NCI-H82 treated with DMSO at 0.1 percent for 48 hours (cell line): Measurements from ENCODE around the gene MKS1.

Source experiments
- DNase-seq: peaks from one replicate; lab custom pipeline; 2025; ENCODE audit not compliant: unreplicated experiment; lab: John Stamatoyannopoulos, UW

MKS1 gene

GRCh38 chr17:58166682-58167081 is 52.4 kb downstream of the MKS1 start, which contains the start of gene OR4D2:
TSS of gene OR4D2 (plus strand) at chr17:58166982. CDS start at chr17:58169656, 2,674 bp downstream.
- DNase-seq, result no peak

DNA sequence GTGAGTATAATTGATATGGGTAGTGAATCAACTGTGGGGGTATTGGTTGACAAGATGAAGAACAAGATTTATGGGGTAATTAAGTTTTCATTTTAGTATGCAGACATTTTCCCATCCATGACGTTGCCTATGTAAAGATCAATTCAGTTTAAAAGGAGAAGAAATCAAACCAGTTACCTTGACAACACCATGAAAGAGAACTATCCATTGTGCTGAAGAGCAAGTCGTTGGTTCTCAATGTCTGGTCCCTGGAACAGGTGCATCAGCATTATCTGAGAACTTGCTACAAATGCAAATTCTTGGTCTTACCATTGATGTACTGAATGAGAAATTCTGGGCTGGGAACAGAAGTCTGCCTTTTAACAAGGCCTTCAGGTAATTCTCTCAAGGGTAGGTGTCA is 53.1 kb downstream of the MKS1 start:
- DNase-seq, result no peak

DNA sequence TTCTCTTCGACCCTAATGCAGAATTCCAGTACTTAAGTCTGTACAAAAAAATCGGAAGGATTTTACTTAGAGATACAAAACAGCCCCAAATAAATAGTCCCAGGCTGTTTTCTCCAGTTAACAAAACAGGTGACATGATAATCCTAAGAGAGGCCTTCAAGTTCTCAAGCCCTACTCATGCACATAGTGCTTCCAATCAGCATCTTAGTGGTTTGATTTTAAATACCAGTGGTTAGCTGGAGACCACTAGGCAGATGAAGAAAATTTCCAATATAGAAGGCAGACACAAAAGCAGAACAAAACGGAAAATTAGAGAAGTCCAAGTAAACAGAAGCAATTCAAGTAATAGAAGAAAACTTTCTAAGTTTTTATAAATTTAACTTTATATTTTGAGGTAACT is 57.5 kb downstream of the MKS1 start:
- no peak for DNase-seq

- DNase-seq, result no peak
Measured at GRCh38 chr17:58158181-58158580, 60.9 kb downstream of the MKS1 start.

DNA sequence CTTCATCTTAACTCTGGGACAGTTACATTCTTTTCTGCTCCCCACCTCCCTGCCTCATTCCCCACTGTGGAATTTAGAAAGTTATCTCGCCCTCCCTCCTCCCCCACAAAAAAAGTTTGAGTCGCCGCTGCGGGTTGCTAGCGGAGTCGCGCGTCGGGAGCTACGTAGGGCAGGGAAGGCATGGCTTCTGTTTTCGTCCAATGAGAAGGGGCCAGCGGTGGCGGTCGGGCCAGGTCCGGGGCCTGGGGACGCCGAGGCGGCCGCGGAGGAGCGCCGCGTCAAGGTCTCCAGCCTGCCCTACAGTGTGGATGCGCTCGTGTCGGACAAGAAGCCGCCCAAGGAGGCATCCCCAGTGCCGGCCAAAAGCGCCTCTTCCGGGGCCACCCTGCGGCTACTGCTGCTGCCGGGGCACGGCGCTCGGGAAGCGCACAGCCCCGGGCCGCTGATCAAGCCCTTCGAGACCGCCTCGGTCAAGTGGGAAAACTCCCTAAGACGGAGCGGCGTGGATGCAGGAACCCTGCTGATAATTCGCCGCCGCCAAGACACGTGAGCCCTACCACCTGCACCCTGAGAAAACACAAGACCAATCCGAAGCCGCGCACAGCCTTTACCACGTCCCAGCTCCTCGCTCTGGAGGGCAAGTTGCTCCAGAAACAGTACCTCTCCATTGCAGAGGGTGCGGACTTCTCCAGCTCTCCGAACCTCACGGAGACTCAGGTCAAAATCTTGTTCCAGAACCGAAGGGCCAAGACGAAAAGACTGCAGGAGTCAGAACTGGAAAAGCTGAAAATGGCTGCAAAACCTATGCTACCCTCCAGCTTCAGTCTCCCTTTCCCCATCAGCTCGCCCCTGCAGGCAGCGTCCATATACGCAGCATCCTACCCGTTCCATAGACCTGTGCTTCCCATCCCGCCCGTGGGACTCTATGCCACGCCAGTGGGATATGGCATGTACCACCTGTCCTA is 61.9 kb downstream of the MKS1 start:
- no peak for DNase-seq
